Prostate gland (tissue), 2 donors: ENCODE measurements around the gene VIPR2.

Experiments
- CTCF ChIP-seq, 4 experiments: fragments of 200-600 bp in 2 of 4; fragments of 450-650 bp in 2 of 4; sonication (generic) in 2 of 4; IDR thresholded peaks; 1 replicate in 3 of 4; 2 replicates in 1 of 4; pipeline ENCODE4 v1.5.1; 2016 to 2019; ENCODE audit warnings: antibody characterized with exemption in 4 of 4, mild to moderate bottlenecking in 2 of 4, moderate library complexity in 2 of 4
- POLR2AphosphoS5 ChIP-seq: sonication (generic); formaldehyde crosslinking; IDR thresholded peaks from one replicate; pipeline ENCODE4 v1.6.1; 2017; ENCODE audit warnings: antibody characterized with exemption

GRCh38 chr7:159156436-159157245 is 12.0 kb upstream of the VIPR2 start:
- TF ChIP-seq POLR2AphosphoS5 (no peak), CTCF (IDR thresholded peaks at IDR 0.05) (no peak)
